ENCODE data around the gene POLR2I. TPM values are rescaled to one million over a fixed set of nuclear protein-coding genes. Genes with fewer than 3 reads are reported as not detected.
A peak's percentile ranks its signal among the peaks of the same experiment; 100 is the strongest.

POLR2I gene
- total and polyA plus RNA-seq, 2 of the 13 experiments (the other 11 are each of a cell fraction or from before 2014, with no cell fraction given), result 40.5 to 104 TPM

GRCh38 chr19:36073121-36073876 is 41.4 kb downstream of the POLR2I start (continued):
- TF ChIP-seq ZNF124 (CRISPR knock-in tag; IDR thresholded peaks at IDR 0.05) (no peak), RFX5 (IDR thresholded peaks at IDR 0.05; ENCODE audit: low read depth, low read length) (0 out of 2 replicates have a peak, but pooled peaks have one; percentile 41), ZMYM2 (CRISPR knock-in tag; IDR thresholded peaks at IDR 0.05) (no peak), EEA1 (CRISPR knock-in tag; IDR thresholded peaks at IDR 0.05; ENCODE audit: borderline replicate concordance) (no peak), POGK (CRISPR knock-in tag; conservative IDR thresholded peaks at IDR 0.05) (no peak), ZNF350 (CRISPR knock-in tag; IDR thresholded peaks at IDR 0.05; ENCODE audit: borderline replicate concordance, low read depth) (no peak), IKZF4 (CRISPR knock-in tag; IDR thresholded peaks at IDR 0.05; ENCODE audit: borderline replicate concordance, low read depth, not compliant biosample characterization) (no peak), HOXA5 (CRISPR knock-in tag; IDR thresholded peaks at IDR 0.05) (peak; percentile 99), NFKBIZ (CRISPR knock-in tag; IDR thresholded peaks at IDR 0.05) (no peak), TRIM24 (CRISPR knock-in tag; IDR thresholded peaks at IDR 0.05) (no peak), U2AF2 (IDR thresholded peaks at IDR 0.05; ENCODE audit: low read depth, low read length) (no peak), PCBP1 (IDR thresholded peaks at IDR 0.05; ENCODE audit: borderline replicate concordance, low read depth, low read length) (no peak), MEIS2 (CRISPR knock-in tag; IDR thresholded peaks at IDR 0.05) (peak; percentile 98), ZEB1 (IDR thresholded peaks at IDR 0.05; ENCODE audit: insufficient replicate concordance, low read depth) (no peak), HCFC1 (IDR thresholded peaks at IDR 0.05; ENCODE audit: low read depth, low read length) (no peak), MED1 (CRISPR knock-in tag; IDR thresholded peaks at IDR 0.05) (no peak), NR2F6 (IDR thresholded peaks at IDR 0.05) (no peak), NR2F6 (CRISPR knock-in tag; IDR thresholded peaks at IDR 0.05) (no peak), CENPBD1 (CRISPR knock-in tag; IDR thresholded peaks at IDR 0.05; ENCODE audit: borderline replicate concordance, low read depth) (no peak), ZSCAN9 (CRISPR knock-in tag; IDR thresholded peaks at IDR 0.05; ENCODE audit: borderline replicate concordance) (no peak), CBX5 (CRISPR knock-in tag; IDR thresholded peaks at IDR 0.05; ENCODE audit: borderline replicate concordance) (no peak), MEIS1 (CRISPR knock-in tag; IDR thresholded peaks at IDR 0.05; ENCODE audit: borderline replicate concordance) (peak; percentile 92; the same call in 1 of the 2 replicates), ARNTL (CRISPR knock-in tag; IDR thresholded peaks at IDR 0.05) (no peak), AGO2 (optimal IDR thresholded peaks at IDR 0.05; ENCODE audit: low read depth, low read length) (no peak), ZNF800 (CRISPR knock-in tag; IDR thresholded peaks at IDR 0.05) (no peak)
